GM19468 (cell line): ENCODE data around the gene ATG7.
"Not testable (repeated sequence)": the region's sequence is repeated elsewhere in the genome, so short reads cannot be mapped to it uniquely, and the experiment has no call there.

ENCODE experiments used
- ATAC-seq: cut with Tn5 transposase; IDR thresholded peaks from one replicate; pipeline ENCODE4 v1.9.1; 2021; ENCODE audit warnings: mild to moderate bottlenecking, moderate library complexity, moderate number of reproducible peaks; ENCODE audit not compliant: unreplicated experiment; ENCODE audit errors: extremely low read depth

Gene ATG7

GRCh38 chr3:11346416-11346815 lies 74.2 kb downstream of the ATG7 start:
- ATAC-seq = no peak

- not testable (repeated sequence) for ATAC-seq
These were observed 76.7 kb downstream of the ATG7 start for GRCh38 chr3:11348877-11349276.

- no peak for ATAC-seq
These were observed 77.2 kb downstream of the ATG7 start for GRCh38 chr3:11349446-11349845.

- no peak for ATAC-seq
These were observed 78.2 kb downstream of the ATG7 start for GRCh38 chr3:11350374-11350773.

- ATAC-seq = no peak
These were observed 79.3 kb downstream of the ATG7 start for GRCh38 chr3:11351451-11351850.

GRCh38 chr3:11356269-11356668 lies 84.1 kb downstream of the ATG7 start:
- no peak for ATAC-seq

GRCh38 chr3:11362600-11362999 lies 90.4 kb downstream of the ATG7 start:
- no peak for ATAC-seq

GRCh38 chr3:11363715-11364114 lies 91.5 kb downstream of the ATG7 start:
- no peak for ATAC-seq

- no peak for ATAC-seq
These were observed 92.0 kb downstream of the ATG7 start for GRCh38 chr3:11364181-11364580.

- no peak for ATAC-seq
These were observed 95.0 kb downstream of the ATG7 start for GRCh38 chr3:11367143-11367693.

- ATAC-seq = no peak
These were observed 98.0 kb downstream of the ATG7 start for GRCh38 chr3:11370191-11370590.

GRCh38 chr3:11370966-11371365 lies 98.8 kb downstream of the ATG7 start:
- no peak for ATAC-seq

- no peak for ATAC-seq
These were observed 99.5 kb downstream of the ATG7 start for GRCh38 chr3:11371747-11372146.

GRCh38 chr3:11373235-11373634 lies 101.0 kb downstream of the ATG7 start:
- no peak for ATAC-seq

- no peak for ATAC-seq
These were observed 101.5 kb downstream of the ATG7 start for GRCh38 chr3:11373654-11374053.

GRCh38 chr3:11375333-11376088 lies 103.3 kb downstream of the ATG7 start:
- ATAC-seq = no peak

- no peak for ATAC-seq
These were observed 105.5 kb downstream of the ATG7 start for GRCh38 chr3:11377719-11378118.

GRCh38 chr3:11379238-11379823 lies 107.1 kb downstream of the ATG7 start:
- no peak for ATAC-seq

GRCh38 chr3:11379824-11380701 lies 107.9 kb downstream of the ATG7 start:
- no peak for ATAC-seq

- no peak for ATAC-seq
These were observed 108.9 kb downstream of the ATG7 start for GRCh38 chr3:11381141-11381540.

GRCh38 chr3:11381563-11381962 lies 109.4 kb downstream of the ATG7 start:
- no peak for ATAC-seq
